ENCODE measurements around the gene USP36.

The USP36 gene

DNA sequence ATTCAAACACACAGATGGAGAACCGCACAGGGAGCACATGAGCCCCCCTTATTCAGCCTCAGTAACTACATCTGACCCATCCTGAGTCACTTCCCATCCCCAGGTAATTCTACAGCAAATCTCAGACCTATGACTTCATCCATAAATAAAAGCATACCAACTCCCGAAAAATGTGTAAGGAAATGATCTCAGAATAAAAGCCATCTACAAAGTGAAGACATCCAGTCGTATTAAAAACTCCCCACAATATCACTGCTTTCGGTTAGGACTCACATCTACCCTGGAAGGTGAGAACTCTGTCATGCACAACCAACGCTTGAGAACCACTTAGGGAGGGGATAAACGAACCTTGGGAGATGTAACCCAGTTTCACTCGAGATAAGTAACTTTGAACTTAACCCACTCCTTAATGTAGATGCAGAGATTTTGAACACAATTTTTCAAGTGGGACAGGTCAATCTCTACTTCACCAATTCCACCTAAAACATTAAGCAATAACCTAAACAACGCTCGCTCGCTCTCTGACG, 1.3 kb downstream of the USP36 start:
- in situ Hi-C loops (cut with HindIII; ENCODE audit: low sequenced_read_pairs): no loop called here

- in situ Hi-C loops (cut with HindIII; ENCODE audit: low sequenced_read_pairs): no loop called here
Measured at GRCh38 chr17:78838574-78839005, 2.0 kb downstream of the USP36 start.

DNA sequence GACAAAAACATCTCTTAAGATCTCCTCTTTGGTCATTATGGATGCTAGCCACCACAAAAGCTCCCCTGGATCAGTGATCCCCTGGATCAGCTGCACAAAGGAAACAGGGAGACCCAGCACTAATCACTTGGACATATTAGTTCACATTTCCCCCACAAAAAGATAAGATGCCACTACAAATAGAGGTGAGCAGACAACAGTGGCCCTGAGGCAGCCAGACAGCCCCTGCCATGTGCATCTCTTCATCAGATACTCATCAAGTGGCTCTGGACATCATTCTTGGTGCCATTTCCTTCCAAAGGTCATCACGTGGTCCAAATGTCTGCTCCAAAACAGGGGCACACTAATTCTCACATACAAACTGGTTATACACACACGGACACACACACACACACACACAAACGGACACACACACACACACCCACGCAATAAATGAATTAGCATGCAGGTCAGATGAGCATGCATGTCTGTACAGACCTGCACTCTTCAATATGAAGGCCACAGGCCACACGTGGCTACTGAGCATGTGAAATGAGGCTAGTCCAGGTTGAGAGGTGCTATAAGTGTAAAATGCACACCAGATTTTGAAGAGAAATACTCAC, 4.1 kb downstream of the USP36 start:
- in situ Hi-C loops (cut with HindIII; ENCODE audit: low sequenced_read_pairs): no loop called here

DNA sequence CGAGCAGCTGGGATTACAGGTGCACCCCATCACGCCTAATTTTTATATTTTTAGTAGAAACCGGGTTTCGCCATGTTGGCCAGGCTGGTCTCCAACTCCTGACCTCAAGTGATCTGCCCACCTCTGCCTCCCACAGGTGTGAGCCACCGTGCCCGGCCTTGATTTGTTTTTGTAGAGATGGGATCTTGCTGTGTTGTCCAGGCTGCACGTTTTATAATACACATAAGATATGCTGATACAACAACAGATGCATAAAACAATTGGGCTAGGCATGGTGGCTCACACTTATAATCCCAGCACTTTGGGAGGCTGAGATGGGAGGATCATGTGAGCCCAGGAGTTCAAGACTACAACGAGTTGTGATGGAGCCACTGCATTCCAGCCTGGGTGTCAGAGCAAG, 6.0 kb downstream of the USP36 start:
- in situ Hi-C loops (cut with HindIII; ENCODE audit: low sequenced_read_pairs): no loop called here

DNA sequence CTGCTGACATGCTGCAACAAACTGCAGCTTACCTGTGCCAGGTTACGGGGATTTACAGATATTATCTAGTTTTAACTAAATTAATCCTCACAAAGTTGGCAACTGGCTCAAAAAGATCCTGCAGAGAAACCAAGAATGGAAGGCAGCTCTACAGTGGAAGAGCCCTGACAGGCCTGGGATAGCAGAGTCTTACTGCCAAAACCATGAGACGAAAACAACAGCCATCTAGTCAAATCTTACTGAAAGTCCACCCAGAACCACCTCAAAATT, 8.1 kb downstream of the USP36 start:
- in situ Hi-C loops (cut with HindIII; ENCODE audit: low sequenced_read_pairs): no loop called here

GRCh38 chr17:78831688-78832540, 8.7 kb downstream of the USP36 start:
- in situ Hi-C loops (cut with HindIII; ENCODE audit: low sequenced_read_pairs): no loop called here

DNA sequence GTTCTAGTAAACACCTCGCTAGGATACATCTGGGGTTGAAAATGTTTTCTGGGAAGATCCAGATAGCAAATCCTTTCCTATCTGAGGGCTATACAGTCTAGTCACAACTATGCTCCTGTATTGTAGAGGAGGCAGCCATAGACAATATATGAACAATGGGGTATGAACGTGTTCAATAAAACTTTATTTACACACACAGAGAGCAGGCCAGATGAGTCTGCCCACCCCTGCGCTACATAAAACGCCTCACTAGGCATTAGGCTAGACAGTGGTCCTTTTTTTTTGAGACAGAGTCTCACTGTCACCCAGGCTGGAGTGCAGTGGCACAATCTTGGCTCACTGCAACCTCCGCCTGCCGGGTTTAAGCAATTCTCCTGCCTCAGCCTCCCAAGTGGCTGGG, 11.1 kb downstream of the USP36 start:
- in situ Hi-C loops (cut with HindIII; ENCODE audit: low sequenced_read_pairs): no loop called here

GRCh38 chr17:78828470-78829185, 12.0 kb downstream of the USP36 start:
- in situ Hi-C loops (cut with HindIII; ENCODE audit: low sequenced_read_pairs): no loop called here

DNA sequence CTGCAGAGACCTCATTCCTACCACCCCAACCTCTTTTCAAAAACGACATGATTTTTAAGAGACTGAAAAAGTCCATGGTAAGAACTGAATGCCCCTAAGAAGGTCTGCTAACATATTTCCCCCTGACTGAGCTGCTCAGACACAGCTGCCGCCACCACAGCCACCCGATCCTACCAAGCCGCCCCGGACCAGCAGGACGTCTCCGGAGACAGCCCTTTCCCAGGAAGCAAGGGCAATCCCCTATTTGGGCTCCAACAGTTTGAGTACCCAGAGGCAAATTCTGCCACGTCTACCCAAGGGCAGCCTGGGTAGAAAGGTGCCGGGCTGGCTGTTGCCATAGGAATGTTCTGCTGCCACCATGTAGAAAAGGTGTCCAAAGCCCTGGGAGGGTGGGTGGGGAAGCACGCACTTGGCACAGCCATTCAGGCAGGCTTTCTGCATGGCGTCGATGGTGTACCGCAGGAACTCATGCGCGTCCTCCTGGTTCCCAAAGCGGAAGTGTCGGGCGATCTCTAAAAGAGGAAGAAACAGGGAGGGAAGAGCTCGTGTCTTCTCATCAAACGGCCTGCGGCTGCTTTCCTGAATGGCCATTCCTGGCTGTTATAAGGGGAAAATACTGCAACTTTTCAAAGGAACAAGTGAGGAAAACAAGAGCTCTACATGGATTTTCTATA, 13.6 kb downstream of the USP36 start:
- in situ Hi-C loops (cut with HindIII; ENCODE audit: low sequenced_read_pairs): no loop called here

- in situ Hi-C loops (cut with HindIII; ENCODE audit: low sequenced_read_pairs): no loop called here
Measured at GRCh38 chr17:78826421-78826820, 14.2 kb downstream of the USP36 start.

GRCh38 chr17:78825696-78826095, 14.9 kb downstream of the USP36 start:
- in situ Hi-C loops (cut with HindIII; ENCODE audit: low sequenced_read_pairs): no loop called here

DNA sequence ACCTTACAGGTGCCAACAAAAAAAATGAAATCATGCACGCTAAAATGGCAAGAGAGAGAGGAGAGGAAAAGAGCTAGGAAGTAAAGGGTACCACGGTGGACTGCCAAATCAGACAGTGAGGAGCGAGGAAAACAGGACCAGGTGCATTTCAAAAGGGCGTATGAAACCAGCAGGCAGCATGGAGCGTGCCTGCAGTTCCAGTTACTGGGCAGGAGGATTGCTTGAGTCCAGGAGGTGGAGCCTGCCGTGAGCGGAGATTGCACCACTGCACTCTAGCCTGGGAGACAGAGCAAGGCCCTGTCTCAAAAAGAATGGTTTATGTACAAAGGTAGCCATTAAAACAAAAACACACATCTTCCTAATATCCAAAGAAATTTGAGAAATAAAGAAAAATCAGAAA, 16.4 kb downstream of the USP36 start:
- in situ Hi-C loops (cut with HindIII; ENCODE audit: low sequenced_read_pairs): no loop called here

GRCh38 chr17:78823282-78824046, 17.1 kb downstream of the USP36 start:
- in situ Hi-C loops (cut with HindIII; ENCODE audit: low sequenced_read_pairs): no loop called here

GRCh38 chr17:78822552-78822951, 18.1 kb downstream of the USP36 start:
- in situ Hi-C loops (cut with HindIII; ENCODE audit: low sequenced_read_pairs): no loop called here

GRCh38 chr17:78821961-78822360, 18.7 kb downstream of the USP36 start:
- in situ Hi-C loops (cut with HindIII; ENCODE audit: low sequenced_read_pairs): no loop called here

GRCh38 chr17:78820841-78821240, 19.8 kb downstream of the USP36 start:
- in situ Hi-C loops (cut with HindIII; ENCODE audit: low sequenced_read_pairs): no loop called here

GRCh38 chr17:78819806-78820792, 20.5 kb downstream of the USP36 start:
- in situ Hi-C loops (cut with HindIII; ENCODE audit: low sequenced_read_pairs): no loop called here

DNA sequence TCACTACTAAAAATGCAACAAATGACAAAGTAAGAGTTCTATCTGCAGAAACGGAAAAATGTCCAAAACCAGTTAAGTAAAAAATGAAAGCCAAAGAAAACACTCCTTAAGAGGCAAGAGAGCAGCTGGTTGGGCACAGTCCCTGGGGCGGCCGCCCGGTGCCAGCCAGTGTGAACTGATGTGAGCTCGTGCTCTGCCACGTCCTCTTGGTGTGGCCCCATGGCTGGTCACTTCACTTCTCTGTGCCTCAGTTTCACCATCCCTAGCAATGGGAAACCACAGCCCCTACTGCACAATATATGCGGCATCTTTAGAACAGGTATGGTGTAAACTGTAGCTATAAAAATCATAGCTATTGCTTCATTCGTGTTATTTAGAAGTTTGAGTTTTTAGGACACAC, 21.2 kb downstream of the USP36 start:
- in situ Hi-C loops (cut with HindIII; ENCODE audit: low sequenced_read_pairs): no loop called here

GRCh38 chr17:78818932-78819331, 21.7 kb downstream of the USP36 start:
- in situ Hi-C loops (cut with HindIII; ENCODE audit: low sequenced_read_pairs): no loop called here
